Measurements from ENCODE around the gene NTN1. TPM values are rescaled to one million over a fixed set of nuclear protein-coding genes. Genes with fewer than 3 reads are reported as not detected.

The NTN1 gene
- total RNA-seq, 1 experiment from 2014 or later, result 14.5 TPM

DNA sequence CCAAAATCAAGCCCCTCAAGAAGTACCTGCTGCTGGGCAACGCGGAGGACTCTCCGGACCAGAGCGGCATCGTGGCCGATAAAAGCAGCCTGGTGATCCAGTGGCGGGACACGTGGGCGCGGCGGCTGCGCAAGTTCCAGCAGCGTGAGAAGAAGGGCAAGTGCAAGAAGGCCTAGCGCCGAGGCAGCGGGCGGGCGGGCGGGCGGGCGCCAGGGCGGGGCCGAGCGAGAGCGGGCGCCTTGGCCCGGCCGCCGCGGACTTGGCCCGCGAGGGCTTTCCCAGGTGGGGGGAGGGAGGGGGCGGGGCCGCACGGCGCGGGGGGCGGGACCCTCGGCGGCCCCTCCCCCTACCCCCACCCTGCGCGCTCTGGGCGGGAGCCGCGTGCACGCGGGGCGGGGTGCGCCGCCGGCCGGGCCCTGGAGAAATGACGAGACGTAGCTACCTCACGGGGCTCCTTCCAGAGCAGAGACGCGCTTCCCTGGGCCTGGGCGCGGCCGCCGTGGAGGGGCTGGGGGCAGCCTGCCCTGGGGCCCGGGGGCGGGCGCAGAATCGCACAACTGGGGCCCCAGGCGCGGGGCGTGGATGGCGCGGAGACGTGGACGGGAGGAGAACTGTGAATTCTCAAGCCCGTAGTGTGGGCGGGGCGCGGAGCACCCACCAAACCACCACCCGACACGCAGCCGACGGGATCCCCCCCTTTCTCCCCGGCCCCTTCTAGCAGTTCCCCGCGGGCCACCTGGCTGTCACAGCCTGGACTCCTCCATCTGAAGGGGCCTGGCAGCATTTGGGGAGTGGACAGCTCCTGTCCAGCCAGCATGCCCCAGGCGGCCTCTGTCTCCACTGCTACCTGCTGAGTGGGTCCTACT lies 218.7 kb downstream of the NTN1 start:
- ChIA-PET POLR2A (no interaction called here), CTCF (interaction anchor here (0.6 kb wide), 1 partner anchor 44 kb away, joined by 4 read pairs; no protein-coding TSS in a partner anchor)
- no TSS peak for BruUV-seq (replicated peaks)
- Histone ChIP-seq H3K27me3 (ENCODE audit: control insufficient read depth, insufficient read depth, low read length) (no peaks in the 10 kb centered on the region), H3K9me3 (ENCODE audit: control insufficient read depth, insufficient read depth, low read depth, low read length) (no peaks in the 10 kb centered on the region), H3K27ac (ENCODE audit: low read length) (peak overlapping the region; percentile 51; the same call in 1 of the 2 replicates), H3K4me3 (ENCODE audit: low read depth in 2 of 2, low read length in 2 of 2) (peak overlapping the region; percentile 41 to 59), H3K36me3 (ENCODE audit: control insufficient read depth, insufficient read depth, low read length) (no peaks in the 10 kb centered on the region), H3K4me1 (ENCODE audit: control insufficient read depth, insufficient read depth, low read length) (peaks cover 10% of the 10 kb centered on the region)
- intact Hi-C loops (cut with micrococcal nuclease; ENCODE audit: unreplicated experiment) (no loop called here), in situ Hi-C loops (cut with HindIII; ENCODE audit: low pct_unique_long_range_greater_than_20kb, low sequenced_read_pairs) (no loop called here)
- TF ChIP-seq POLR2AphosphoS5 (IDR thresholded peaks at IDR 0.05; ENCODE audit: low read depth, low read length), result no peak
- TF ChIP-seq, protein P1, sequence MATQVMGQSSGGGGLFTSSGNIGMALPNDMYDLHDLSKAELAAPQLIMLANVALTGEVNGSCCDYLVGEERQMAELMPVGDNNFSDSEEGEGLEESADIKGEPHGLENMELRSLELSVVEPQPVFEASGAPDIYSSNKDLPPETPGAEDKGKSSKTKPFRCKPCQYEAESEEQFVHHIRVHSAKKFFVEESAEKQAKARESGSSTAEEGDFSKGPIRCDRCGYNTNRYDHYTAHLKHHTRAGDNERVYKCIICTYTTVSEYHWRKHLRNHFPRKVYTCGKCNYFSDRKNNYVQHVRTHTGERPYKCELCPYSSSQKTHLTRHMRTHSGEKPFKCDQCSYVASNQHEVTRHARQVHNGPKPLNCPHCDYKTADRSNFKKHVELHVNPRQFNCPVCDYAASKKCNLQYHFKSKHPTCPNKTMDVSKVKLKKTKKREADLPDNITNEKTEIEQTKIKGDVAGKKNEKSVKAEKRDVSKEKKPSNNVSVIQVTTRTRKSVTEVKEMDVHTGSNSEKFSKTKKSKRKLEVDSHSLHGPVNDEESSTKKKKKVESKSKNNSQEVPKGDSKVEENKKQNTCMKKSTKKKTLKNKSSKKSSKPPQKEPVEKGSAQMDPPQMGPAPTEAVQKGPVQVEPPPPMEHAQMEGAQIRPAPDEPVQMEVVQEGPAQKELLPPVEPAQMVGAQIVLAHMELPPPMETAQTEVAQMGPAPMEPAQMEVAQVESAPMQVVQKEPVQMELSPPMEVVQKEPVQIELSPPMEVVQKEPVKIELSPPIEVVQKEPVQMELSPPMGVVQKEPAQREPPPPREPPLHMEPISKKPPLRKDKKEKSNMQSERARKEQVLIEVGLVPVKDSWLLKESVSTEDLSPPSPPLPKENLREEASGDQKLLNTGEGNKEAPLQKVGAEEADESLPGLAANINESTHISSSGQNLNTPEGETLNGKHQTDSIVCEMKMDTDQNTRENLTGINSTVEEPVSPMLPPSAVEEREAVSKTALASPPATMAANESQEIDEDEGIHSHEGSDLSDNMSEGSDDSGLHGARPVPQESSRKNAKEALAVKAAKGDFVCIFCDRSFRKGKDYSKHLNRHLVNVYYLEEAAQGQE (IDR thresholded peaks at IDR 0.05; ENCODE audit: insufficient read depth in 1 of 2, low read depth in 2 of 2, low read length in 1 of 2), result peak in 1 of 2 experiments; percentile 57; a peak in 1 of 4 replicates
- TF ChIP-seq, protein P2, sequence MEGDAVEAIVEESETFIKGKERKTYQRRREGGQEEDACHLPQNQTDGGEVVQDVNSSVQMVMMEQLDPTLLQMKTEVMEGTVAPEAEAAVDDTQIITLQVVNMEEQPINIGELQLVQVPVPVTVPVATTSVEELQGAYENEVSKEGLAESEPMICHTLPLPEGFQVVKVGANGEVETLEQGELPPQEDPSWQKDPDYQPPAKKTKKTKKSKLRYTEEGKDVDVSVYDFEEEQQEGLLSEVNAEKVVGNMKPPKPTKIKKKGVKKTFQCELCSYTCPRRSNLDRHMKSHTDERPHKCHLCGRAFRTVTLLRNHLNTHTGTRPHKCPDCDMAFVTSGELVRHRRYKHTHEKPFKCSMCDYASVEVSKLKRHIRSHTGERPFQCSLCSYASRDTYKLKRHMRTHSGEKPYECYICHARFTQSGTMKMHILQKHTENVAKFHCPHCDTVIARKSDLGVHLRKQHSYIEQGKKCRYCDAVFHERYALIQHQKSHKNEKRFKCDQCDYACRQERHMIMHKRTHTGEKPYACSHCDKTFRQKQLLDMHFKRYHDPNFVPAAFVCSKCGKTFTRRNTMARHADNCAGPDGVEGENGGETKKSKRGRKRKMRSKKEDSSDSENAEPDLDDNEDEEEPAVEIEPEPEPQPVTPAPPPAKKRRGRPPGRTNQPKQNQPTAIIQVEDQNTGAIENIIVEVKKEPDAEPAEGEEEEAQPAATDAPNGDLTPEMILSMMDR (IDR thresholded peaks at IDR 0.05), result no peak
- no peak for TF ChIP-seq TCF7L2 (IDR thresholded peaks at IDR 0.05; ENCODE audit: low read depth, low read length)
- no peak for TF ChIP-seq SIN3A (IDR thresholded peaks at IDR 0.05; ENCODE audit: borderline replicate concordance, insufficient read depth, low read depth, low read length)
- ATAC-seq, result peak; percentile 77
- no peak for DNase-seq (ENCODE audit: low read depth, low spot score)

DNA sequence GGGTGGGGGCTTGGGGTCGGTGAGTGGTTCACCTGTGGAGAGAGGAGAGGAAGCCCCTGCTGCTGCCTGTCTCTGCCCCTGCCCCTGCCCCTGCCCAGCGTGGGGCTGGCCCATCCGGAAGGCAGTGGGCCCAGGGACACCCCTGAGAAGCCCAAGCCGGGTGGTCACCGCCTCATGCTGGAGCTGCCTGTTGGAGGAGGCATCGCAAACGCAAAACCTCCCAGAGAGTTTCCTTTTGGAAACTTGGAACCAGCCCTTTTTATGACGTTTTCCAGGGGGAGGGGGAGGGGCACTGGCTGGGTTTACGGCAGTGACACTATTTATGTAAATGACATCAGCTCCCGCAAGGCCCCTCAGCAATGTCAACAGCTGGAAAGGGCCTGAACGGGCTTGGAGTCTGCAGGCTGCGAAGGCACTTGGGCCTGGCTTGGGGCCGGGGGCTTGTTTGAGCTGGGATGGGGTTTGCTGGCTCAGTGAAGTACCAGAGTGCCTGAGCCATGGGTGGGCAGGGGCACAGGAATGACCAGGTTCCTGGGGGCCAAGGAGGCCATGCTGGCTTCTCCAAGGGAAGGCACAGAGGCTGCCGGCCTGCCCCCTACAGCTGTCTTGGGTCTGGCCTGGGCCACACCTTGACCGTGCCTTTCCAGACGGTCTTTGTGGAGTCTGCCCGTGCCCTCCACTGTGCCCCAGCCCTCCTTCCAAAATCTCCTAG lies 219.5 kb downstream of the NTN1 start:
- intact Hi-C loops (cut with micrococcal nuclease; ENCODE audit: unreplicated experiment), result no loop called here
- ChIA-PET POLR2A (no interaction called here), CTCF (interaction anchor here (0.6 kb wide), 1 partner anchor 45 kb away, joined by 4 read pairs; no protein-coding TSS in a partner anchor)
- H3K9me3 ChIP-seq (ENCODE audit: control insufficient read depth, insufficient read depth, low read depth, low read length), result no peaks in the 10 kb centered on the region
- in situ Hi-C loops (cut with HindIII; ENCODE audit: low pct_unique_long_range_greater_than_20kb, low sequenced_read_pairs), result no loop called here
- peak overlapping the region; percentile 28 to 43; a peak in 3 of 4 replicates for H3K4me3 ChIP-seq (ENCODE audit: low read depth in 2 of 2, low read length in 2 of 2)
- DNase-seq (ENCODE audit: low read depth, low spot score) (no peak), ATAC-seq (peak; percentile 6; the same call in 1 of the 2 replicates)
- no peak for TF ChIP-seq POLR2AphosphoS5 (IDR thresholded peaks at IDR 0.05; ENCODE audit: low read depth, low read length)
- no peak for TF ChIP-seq SIN3A (IDR thresholded peaks at IDR 0.05; ENCODE audit: borderline replicate concordance, insufficient read depth, low read depth, low read length)
- TF ChIP-seq TCF7L2 (IDR thresholded peaks at IDR 0.05; ENCODE audit: low read depth, low read length), result no peak
- TF ChIP-seq, protein P2 (IDR thresholded peaks at IDR 0.05), result no peak
- peaks cover 10% of the 10 kb centered on the region for H3K4me1 ChIP-seq (ENCODE audit: control insufficient read depth, insufficient read depth, low read length)
- no peak overlapping the region for H3K27ac ChIP-seq (ENCODE audit: low read length)
- H3K36me3 ChIP-seq (ENCODE audit: control insufficient read depth, insufficient read depth, low read length), result no peaks in the 10 kb centered on the region
- H3K27me3 ChIP-seq (ENCODE audit: control insufficient read depth, insufficient read depth, low read length), result no peaks in the 10 kb centered on the region
- BruUV-seq (replicated peaks), result no TSS peak
